GM20431 (cell line): Measurements from ENCODE around the gene SCGB2B2.
"Not testable (repeated sequence)": the region's sequence is repeated elsewhere in the genome, so short reads cannot be mapped to it uniquely, and the experiment has no call there.

ENCODE experiments used
- in situ Hi-C: fragments of 300-500 bp; cut with MseI, MboI; formaldehyde crosslinking; loops from one replicate; pipeline ENCODE4 v1.15.0; 2020; ENCODE audit warnings: low sequenced_read_pairs; ENCODE audit not compliant: unreplicated experiment

SCGB2B2 gene

DNA sequence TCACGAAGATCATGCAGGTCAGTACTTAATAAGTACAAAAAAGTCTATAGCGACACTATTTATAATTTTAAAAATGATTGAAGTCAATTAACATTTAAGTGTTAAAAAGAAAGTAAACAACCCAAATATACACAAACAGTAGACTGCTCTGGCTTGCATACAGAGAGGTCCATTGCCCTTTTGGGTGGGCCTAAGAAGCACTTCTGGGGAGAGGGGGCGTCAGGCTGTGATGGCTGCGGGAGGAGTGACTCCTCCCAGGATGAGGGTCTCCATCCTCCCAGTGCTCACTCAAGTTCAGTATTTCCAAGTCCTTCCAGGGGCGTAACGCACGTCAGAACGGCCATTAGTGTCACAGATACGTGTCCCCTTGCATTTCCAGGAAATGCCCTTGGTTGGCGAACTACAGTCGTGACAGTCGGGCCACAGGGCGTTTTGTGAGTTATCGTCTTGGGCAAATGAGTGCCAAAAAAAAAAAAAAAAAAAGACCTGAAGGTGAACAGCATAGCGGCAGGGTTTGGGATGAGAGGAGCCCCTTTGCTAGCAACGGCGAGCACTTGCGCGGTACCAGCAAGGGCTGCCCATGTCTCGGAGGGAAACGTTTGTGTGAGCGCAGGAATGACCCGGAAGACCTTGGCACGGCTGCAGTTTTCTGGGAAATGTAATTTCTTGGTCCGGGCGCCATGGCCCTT is at the start of gene SCGB2B2:
Gene SCGB2B2, minus strand, starts transcription at position 463 of the 689 bp plus-strand sequence. CDS start 82,596 bp downstream, outside the sequence.
- in situ Hi-C loops = no loop called here

- in situ Hi-C loops = no loop called here
Observed at GRCh38 chr19:34725400-34725799, 48.4 kb upstream of the SCGB2B2 start.

DNA sequence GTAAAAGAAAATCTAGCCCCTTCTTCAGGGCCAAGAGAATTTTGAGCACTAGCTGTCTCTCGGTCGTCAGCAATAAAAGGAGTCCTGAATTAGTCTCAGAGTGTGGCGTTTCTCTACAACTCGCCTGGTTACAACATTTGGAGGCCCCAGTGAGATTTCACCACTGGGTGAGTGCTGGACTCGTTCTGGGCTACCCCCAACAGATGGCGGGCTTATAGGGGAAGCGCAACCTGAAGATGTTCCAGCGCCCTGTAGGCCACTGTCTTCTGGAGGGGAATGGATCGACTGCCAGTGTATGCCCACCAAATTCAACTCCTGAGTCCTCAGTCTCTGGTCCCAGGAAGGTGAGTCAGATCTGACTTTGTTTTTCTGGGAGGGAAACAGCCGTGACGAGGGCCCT is 45.4 kb upstream of the SCGB2B2 start:
- in situ Hi-C loops = loop anchor here (25.0 kb wide), 1 partner anchor 210 kb away; no protein-coding TSS in a partner anchor

DNA sequence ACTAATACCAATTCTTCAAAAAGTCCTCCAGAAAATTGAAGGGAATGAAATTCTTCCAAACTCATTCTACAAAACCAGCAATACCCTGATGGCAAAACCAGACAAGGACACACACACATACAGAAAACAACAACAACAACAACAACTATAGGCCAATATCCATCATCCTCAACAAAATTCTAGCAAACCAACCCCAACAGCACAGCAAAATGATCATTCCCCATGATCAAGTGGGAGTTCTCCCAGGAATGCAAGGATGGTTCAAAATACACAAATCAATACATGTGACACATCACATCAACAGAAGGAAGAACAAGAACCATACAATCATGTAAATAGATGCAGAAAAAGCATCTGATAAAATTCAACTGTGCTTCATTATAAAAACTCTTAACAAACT is 38.4 kb upstream of the SCGB2B2 start:
- in situ Hi-C loops = loop anchor here (25.0 kb wide), 1 partner anchor 203 kb away; no protein-coding TSS in a partner anchor

- in situ Hi-C loops = loop anchor here (25.0 kb wide), 1 partner anchor 201 kb away; no protein-coding TSS in a partner anchor
Observed at GRCh38 chr19:34713262-34713637, 36.3 kb upstream of the SCGB2B2 start.

- in situ Hi-C loops = loop anchor here (25.0 kb wide), 1 partner anchor 200 kb away; no protein-coding TSS in a partner anchor
Observed at GRCh38 chr19:34712395-34713261, 35.7 kb upstream of the SCGB2B2 start.

- in situ Hi-C loops = loop anchor here (25.0 kb wide), 1 partner anchor 200 kb away; no protein-coding TSS in a partner anchor
Observed at GRCh38 chr19:34711890-34712289, 34.9 kb upstream of the SCGB2B2 start.

GRCh38 chr19:34707661-34708060 is 30.7 kb upstream of the SCGB2B2 start:
- in situ Hi-C loops = loop anchor here (25.0 kb wide), 1 partner anchor 195 kb away; no protein-coding TSS in a partner anchor

GRCh38 chr19:34692549-34692948 is 15.6 kb upstream of the SCGB2B2 start:
- in situ Hi-C loops = no loop called here

- in situ Hi-C loops = no loop called here
Observed at GRCh38 chr19:34690372-34690771, 13.4 kb upstream of the SCGB2B2 start.

- in situ Hi-C loops = no loop called here
Observed at GRCh38 chr19:34688592-34688991, 11.6 kb upstream of the SCGB2B2 start.

- in situ Hi-C loops = no loop called here
Observed at GRCh38 chr19:34687348-34687747, 10.4 kb upstream of the SCGB2B2 start.

- in situ Hi-C loops = no loop called here
Observed at GRCh38 chr19:34686455-34686854, 9.5 kb upstream of the SCGB2B2 start.

- in situ Hi-C loops = not testable (repeated sequence)
Observed at GRCh38 chr19:34685266-34685665, 8.3 kb upstream of the SCGB2B2 start.

DNA sequence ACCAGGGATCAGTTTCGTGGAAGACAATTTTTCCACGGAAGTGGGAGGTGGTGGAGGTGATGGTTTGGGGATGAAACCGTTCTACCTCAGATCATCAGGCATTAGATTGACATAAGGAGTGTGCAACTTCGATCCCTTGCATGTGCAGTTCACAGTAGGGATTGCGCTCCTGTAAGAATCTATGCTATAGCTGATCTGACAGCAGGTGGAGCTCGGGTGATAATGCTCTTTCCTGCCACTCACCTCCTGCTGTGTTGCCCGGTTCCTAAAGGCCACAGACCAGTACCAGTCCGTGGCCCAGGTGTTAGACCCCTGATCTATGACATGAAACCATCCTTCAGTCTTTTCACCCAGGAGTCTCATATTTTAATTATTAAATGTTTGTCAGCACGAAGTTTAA is 4.5 kb upstream of the SCGB2B2 start:
- in situ Hi-C loops = no loop called here

DNA sequence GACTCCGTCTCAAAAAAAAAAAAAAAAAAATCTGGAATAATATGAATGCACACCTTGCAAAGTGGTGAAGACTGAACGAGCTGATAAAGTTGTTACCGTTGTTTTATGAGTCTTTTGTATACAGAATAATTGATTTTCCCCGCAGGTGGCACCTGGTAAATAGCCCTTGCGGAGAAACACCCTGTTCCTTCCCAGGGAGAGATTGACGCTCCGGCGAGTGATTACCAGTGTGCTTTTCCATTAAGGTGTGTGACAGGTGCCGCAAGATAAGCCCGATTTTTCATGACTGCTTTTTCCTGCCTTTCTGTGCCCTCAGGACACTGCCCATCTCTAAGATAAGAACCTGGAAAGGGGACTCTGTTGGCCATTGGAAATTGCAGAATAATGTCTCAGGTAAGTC is 1.5 kb upstream of the SCGB2B2 start:
- in situ Hi-C loops = no loop called here

- in situ Hi-C loops = no loop called here
Observed at GRCh38 chr19:34678085-34678412, 1.1 kb upstream of the SCGB2B2 start.

- in situ Hi-C loops = no loop called here
Observed at GRCh38 chr19:34677386-34678084, 576 bp upstream of the SCGB2B2 start, which contains the start of gene ZNF302. Gene ZNF302 (plus strand): TSS chr19:34677678. CDS start chr19:34678805, 1,127 bp downstream.

- in situ Hi-C loops = no loop called here
Observed at GRCh38 chr19:34675919-34676318, 1.0 kb downstream of the SCGB2B2 start.

- in situ Hi-C loops = no loop called here
Observed at GRCh38 chr19:34675250-34675649, 1.7 kb downstream of the SCGB2B2 start.
